Right ventricle myocardium inferior (tissue), 1 donor: ENCODE results near the gene GDPD1. TPM values are rescaled to one million over a fixed set of nuclear protein-coding genes. Genes with fewer than 3 reads are reported as not detected.
A peak's percentile ranks its signal among the peaks of the same experiment; 100 is the strongest.
"Not testable (repeated sequence)": the region's sequence is repeated elsewhere in the genome, so short reads cannot be mapped to it uniquely, and the experiment has no call there.

Experiments used
- ATAC-seq: fragments of 200-7000 bp; cut with Tn5 transposase; one replicate; pipeline ENCODE4 v1.9.1; 2020; ENCODE audit warnings: mild to moderate bottlenecking, moderate library complexity
- DNase-seq: peaks from one replicate; pipeline ENCODE4 v3.0.0; 2021; ENCODE audit errors: missing footprints
- intact Hi-C: fragments of 100-400 bp; cut with DNase I; formaldehyde crosslinking; loops from one replicate; pipeline ENCODE4 v1.11.0; 2022
- total RNA-seq: library from RNA; stranded (reverse); fragmentation: NEBNext Ultra II Directional; extraction: Animal tissue kit (Norgen Biotek cat#: 25700); gene quantifications from one replicate; pipeline ENCODE4 v1.2.1, GENCODE V29; 2021
- donor health status: DM: no; HTN: yes; CAD: no; lungs with severe emphysema.

GDPD1 gene
- total RNA-seq, 1 donor from 2014 or later, result 2.5 TPM

DNA sequence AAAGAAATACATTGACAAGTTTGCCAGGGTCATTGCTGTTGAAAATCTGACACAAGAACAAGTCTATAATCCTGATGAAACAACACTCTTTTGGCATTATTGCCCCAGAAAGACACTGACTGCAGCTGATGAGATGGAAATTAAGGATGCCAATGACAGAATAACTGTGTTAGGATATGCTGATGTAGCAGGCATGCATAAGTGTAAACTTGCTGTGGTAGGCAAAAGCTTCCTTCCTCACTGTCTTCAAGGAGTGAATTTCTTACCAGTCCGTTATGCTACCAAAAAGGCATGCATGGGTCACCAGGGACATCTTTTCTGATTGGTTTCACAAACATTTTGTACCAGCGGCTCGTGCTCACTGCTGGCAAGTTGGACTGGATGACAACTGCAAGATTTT, 10.5 kb downstream of the GDPD1 start:
- no peak for DNase-seq
- no peak for ATAC-seq
- intact Hi-C loops, result no loop called here

DNA sequence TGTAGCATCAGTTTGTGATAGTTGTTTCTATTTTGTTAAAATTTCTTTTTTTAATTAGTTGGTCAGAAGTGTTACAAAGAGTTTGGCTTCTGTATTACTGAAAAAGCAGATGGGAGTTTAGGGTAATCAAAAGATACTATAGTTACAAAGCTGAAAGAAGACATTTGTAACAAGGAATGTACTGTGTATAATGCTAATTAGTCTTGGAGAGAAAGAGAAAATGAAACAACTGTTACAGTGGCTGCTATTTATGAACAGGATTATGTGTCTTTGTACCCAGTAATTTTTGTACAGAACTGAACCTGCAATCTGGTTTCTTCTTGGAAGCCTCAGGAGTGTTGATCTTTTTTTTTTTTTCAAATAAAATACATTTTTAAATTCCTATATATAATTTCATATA, 14.3 kb downstream of the GDPD1 start:
- ATAC-seq (no peak), DNase-seq (no peak)
- intact Hi-C loops, result no loop called here

DNA sequence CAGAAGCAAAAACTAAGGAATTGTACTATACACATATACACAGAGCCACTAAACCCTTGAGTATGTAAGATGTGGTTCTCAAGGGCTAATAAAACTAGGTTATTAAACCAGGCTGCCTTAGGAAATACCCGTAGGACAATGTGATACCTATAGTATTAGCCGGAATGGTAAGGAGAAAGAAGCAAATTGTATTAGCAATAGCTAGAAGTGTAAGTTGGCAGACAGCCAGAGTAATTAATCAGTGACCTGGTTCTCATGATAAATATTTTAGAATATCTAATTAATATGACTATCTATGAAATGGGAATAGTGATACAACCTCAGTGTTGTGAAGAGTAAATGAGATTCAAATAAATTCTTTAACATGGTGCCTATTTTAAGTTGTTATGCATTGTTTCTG, 18.6 kb downstream of the GDPD1 start:
- no peak for DNase-seq
- intact Hi-C loops, result no loop called here

DNA sequence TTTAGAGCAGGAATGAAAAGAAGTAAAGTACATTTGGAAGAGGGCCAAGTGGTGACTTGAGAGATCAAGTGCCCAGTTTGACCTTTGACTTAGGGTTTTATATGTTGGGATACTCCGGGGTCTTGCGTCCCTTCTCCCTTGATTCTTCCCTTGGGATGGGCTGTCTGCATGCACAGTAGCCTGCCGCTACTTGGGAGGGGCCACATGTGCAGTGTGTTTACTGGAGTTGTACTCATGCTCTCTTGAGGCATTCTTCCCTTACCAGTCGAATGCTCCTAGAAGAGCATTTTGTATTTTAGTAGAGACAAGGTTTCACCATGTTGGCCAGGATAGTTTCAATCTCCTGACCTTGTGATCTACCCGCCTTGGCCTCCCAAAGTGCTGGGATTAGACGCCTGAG, 23.8 kb downstream of the GDPD1 start:
- no peak for DNase-seq
- intact Hi-C loops, result no loop called here
- no peak for ATAC-seq

More for the DNA sequence above, 18.6 kb downstream of the GDPD1 start:
- no peak for ATAC-seq

DNA sequence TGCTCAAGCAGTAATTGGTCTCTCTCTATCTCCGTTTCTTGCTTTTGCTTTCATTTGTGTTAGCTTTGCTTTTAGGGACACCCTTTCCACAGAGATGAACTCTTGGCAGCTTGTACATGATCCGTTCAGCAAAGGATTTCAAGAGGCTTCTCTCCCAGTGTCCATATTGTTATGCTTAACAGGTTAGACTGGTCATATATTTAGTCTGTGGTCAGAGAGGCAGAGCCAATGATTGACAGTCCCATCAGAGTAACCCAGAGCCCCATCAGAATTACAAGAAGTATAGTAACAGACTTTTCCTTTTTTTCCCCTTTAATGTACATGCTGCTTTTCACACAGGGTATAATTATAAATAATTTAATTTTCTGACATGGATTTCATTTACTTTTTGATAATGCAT, 34.4 kb downstream of the GDPD1 start:
- DNase-seq (no peak), ATAC-seq (no peak)
- intact Hi-C loops, result no loop called here

DNA sequence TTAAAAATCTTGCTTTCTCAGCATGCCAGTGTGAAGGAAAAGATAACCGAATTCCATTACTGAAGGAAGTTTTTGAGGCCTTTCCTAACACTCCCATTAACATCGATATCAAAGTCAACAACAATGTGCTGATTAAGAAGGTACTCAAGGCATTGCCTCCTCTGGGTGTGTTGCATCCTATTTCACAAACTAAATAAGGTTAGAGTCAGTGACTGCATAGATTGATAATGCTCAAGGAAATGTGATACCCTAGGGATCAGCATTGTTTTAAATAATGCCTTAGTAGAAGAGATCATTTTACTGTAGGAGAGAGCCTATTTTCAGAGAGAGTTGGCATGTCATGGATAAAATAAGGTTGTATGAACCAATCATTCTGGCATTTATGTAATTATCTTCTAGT, 36.8 kb downstream of the GDPD1 start:
- intact Hi-C loops, result no loop called here
- ATAC-seq (no peak), DNase-seq (no peak)

DNA sequence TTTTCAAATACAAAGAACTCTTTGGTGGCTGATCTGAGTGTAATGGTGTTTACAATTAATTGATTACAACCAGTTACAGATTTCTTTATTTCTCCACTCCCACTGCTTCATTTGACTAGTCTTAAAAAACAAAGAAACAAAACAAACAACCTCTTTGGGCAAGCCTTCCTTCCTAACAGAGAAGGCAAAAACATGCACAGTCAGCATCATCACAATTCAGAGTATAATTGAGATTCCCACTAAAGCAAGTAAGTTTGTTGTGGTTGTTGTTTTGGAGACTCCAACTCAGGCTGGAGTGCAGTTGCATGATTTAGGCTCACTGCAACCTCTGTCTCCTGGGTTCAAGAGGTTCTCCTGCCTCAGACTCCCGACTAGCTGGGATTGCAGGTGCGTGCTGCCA, 40.4 kb downstream of the GDPD1 start:
- no peak for ATAC-seq
- DNase-seq, result no peak
- intact Hi-C loops, result no loop called here

DNA sequence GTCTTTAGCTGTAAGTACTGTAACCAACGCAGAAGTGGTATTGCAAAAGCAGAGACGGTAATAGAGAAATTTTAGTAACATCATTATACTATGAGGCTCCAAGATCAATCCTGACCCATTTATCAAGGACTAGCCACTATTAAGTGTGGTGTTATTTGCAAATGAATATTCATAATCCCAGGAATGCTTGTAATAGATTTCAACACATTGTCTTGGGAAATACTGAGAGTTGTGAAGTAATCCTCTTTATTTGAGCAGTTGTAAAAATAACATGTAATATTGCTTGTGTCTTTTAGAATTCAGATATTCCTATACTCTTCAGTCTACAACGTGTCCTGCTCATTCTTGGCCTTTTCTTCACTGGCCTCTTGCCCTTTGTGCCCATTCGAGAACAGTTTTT, 46.4 kb downstream of the GDPD1 start:
- no peak for DNase-seq
- intact Hi-C loops, result no loop called here
- no peak for ATAC-seq

DNA sequence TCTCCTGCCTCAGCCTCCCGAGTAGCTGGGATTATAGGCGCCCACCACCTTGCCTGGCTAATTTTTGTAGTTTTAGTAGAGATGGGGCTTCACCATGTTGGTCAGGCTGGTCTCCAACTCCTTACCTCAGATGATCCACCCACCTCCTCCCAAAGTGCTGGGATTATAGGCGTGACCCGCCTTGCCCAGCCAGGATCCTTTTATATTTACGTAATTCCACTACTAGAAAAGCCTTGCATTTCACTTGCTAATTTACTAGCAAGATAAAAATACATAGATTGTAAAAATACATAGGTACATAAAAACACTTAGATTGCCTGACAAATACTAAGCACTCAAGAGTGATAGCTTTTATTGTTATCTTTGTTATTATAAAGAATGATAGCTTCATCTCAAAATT, 47.5 kb downstream of the GDPD1 start:
- intact Hi-C loops, result no loop called here
- no peak for DNase-seq
- no peak for ATAC-seq

DNA sequence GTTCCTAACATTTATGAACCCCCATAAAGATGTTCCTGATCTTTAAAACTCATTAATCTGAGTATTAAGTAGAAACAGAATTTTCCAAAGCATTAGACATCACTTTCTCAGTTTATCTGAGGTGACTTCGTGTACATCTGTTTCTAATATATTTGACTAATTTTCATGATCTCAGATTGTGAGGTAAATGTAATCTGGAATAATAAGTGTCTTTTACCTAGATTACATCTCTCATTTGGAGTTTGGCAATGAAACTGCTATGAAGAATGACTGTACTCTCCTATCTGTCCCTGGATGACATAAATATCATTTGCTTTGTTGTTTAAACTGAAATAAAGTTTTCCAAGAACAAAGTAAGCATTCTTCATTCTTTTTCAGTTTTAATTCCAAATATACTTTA, 55.3 kb downstream of the GDPD1 start:
- no peak for DNase-seq
- intact Hi-C loops, result no loop called here
- ATAC-seq, result no peak

DNA sequence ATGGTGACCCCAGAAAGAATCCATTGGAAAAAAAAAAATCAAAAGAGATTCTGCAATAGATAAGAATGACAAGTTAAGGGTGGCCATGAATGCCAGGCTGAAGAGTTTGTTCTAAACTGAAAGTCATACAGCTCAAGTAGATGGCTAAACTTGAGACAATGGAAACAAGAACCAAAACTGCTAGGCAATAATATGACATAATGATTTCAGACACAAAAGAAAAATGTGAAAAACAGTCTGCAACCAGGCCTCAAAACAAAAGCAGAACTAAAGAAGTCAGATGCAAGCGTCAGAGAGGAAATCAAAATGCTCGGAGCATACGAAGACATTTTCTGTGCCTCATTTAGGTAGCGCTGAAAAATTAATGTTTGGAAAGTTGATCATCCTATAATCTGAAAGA, 56.7 kb downstream of the GDPD1 start:
- no peak for DNase-seq
- intact Hi-C loops, result no loop called here
- peak; percentile 50 for ATAC-seq

DNA sequence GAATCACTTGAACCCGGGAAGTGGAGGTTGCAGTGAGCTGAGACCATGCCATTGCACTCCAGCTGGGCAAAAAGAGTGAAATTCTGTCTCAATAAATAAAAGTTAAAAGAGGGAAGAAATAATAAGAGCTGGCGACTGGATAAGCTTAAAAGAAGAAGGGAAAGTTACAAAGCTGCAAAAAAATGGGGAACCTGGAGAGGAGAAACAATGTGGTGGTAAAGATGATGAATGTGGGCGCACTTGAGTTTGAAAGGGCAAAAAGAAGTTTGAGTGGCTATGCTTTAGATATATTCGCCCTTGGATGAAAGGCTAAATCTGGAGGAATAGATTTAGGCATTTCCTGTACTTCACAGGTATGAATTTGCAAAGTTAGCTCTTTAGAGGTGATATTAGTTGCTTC, 58.1 kb downstream of the GDPD1 start:
- DNase-seq (no peak), ATAC-seq (no peak)
- intact Hi-C loops, result no loop called here

DNA sequence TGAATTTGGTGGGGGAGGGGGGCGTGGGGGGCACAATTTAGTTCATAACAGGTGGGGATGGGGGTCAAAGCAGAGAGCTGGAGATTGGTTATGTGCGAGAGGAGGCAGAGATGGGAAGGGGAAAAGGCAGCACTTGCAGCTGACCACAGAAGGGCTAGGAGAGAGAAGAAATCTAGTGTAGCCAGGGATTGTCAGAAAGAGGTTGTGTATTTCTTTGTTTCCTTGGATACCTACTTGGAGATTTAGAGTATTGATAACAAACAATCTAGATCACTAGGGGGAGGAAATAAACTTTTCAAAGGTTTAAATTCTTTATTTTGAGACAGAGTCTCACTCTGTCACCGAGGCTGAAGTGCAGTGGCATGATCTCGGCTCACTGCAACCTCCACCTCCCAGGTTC, 64.0 kb downstream of the GDPD1 start:
- ATAC-seq (no peak), DNase-seq (no peak)
- intact Hi-C loops, result no loop called here

DNA sequence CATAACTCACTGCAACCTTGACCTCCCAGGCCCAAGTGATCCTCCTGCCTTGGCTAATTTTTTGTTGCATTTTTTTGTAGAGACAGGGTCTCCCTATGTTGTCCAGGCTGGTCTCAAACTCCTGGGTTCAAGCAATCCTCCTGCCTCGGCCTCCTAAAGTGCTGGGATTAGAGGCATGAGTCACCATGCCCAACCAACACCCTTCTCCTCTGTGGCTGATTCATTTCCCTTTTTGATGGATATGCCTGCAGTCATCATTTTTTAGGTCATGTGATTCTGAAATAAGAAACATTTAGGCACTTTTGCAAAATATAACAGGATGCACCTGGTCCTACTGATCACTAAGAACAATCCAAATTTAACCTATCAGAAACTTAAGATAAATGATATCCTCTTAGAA, 67.1 kb downstream of the GDPD1 start:
- ATAC-seq, result peak; percentile 56
- DNase-seq, result no peak
- intact Hi-C loops, result no loop called here

DNA sequence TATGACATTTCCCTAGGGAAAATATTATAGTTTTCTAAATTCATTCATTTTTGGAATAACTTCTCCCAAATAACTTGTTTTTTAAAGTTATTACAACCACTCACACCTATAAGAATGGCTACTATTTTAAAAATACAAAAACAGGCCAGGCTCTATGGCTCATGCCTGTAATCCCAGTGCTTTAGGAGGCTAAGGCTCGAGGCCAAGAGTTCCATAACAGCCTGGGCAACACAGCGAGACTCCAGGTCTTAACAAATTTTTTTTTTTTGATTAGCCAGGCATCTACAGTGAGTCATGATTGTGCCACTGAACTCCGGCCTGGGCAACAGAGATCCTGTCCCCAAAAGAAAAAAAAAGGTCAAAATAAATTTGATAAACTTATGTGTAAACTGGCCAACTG, 67.6 kb downstream of the GDPD1 start:
- DNase-seq, result no peak
- ATAC-seq, result no peak
- intact Hi-C loops, result no loop called here

DNA sequence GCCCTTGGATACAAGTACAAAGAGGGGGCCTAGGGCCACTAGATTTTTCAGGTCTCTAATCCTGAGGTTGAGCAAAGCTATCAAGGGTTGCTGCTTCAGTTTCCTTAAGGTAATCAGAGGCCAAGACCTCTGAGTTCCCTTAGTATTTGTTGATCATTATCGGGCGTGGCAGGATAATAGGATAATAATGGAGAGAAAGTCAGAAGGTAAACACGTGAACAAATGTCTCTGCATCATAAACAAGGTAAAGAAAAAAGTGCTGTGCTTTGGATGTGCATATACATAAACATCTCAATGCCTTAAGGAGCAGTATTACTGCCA, 69.6 kb downstream of the GDPD1 start:
- ATAC-seq (no peak), DNase-seq (no peak)
- intact Hi-C loops, result no loop called here

DNA sequence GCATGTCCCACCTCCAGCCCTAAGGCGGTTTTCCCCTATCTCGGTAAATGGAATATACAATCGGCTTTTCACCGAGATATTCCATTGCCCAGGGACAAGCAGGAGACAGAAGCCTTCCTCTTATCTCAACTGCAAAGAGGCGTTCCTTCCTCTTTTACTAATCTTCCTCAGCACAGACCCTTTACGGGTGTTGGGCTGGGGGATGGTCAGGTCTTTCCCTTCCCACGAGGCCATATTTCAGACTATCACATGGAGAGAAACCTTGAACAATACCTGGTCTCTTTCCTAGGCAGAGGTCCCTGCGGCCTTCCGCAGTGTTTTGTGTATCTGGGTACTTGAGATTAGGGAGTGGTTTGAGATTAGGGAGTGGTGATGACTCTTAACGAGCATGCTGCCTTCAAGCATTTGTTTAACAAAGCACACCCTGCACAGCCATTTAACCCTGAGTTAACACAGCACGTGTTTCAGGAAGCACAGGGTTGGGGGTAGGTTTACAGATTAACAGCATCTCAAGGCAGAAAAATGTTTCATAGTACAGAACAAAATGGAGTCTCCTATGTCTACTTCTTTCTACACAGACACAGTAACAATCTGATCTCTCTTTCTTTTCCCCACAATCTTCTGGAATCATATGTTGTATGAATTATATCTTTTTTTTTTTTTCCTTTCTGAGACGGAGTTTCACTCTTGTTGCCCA, 70.1 kb downstream of the GDPD1 start:
- ATAC-seq, DNase-seq, intact Hi-C loops: not testable (repeated sequence)

DNA sequence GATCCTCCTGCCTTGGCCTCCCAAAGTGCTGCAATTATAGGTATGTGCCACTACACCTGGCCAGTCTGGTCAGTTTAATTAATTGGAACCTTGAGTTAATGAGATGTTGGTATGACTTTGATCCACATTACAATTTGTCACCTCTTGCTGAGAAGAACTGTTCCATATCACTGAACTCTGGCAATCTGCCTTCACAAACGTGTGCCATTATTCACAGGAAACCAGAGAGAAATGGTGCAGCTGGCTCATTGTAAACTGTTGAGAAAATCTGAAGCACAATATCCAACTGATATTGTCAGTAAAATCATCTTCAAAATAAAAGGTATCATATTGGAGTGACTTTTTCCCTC, 71.8 kb downstream of the GDPD1 start:
- DNase-seq (no peak), ATAC-seq (no peak)
- intact Hi-C loops, result no loop called here

DNA sequence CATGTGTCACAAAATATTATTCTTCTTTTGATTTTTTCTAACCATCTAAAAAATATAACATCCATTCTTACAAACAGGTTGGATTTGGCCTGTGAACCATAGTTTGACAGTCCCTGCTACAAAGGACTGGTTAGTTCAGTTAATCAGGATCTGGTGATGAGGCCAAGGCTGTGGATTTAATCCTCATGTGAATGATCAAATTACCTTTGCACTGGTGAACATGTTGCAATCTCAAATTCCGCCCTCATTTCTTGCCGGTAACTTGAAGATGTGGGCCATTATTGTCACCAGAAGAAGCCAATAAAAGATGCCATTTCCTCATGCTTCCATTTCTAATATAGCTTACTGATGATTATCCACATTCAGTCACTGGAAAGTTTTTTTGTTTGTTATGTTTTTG, 75.9 kb downstream of the GDPD1 start:
- ATAC-seq, result no peak
- no peak for DNase-seq
- intact Hi-C loops, result no loop called here

DNA sequence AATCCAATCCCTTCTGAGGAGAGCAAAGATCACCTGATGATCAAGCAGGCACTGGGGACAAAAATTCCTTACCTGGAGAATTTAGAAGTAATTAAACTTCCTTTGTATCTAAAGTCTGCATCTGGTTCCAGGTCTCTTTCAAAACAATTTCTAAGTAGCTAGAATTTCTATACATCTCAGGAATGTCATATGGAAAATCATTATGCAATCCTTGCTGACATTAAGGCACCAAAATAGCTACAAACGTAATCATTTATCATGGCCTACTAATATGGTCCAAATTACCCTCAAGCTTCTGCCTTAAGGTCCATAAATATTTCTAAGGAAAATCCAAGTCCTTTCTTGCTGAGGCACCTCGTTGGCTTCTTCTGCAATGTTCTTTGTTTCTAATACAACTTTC, 78.2 kb downstream of the GDPD1 start:
- ATAC-seq, result no peak
- intact Hi-C loops, result no loop called here
- no peak for DNase-seq

DNA sequence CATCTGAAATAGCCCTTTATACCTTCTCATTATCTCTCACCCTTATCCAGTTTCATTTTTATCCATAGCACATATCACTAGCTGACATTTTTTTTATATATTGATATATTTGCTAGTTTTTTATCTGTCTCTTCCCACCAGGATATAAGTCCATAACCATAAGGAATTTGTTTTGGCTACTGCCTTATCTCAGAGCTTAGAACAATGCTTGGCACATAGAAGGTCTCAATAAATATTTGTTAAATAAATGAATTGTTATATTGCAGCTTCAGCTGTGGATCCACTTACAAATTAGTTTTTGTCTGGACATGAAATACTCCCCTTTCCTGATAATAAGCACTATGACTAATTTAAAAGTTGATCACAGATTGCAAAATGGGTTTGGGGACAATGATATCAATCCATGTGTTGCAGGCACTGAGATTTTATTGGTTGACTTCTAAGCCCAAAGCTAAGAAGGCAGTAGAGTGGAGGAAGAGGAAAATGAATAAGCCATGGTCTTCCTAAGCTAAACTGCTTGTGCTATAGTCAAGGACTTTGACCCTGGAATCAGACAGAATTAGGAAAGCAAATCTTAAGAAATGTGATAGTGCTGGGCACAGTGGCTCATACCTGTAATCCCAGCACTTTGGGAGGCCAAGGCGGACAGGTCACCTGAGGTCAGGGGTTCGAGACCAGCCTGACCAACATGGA, 79.2 kb downstream of the GDPD1 start:
- DNase-seq, result no peak

More for the DNA sequence above, 79.2 kb downstream of the GDPD1 start:
- ATAC-seq, result no peak
- intact Hi-C loops, result no loop called here
